Stimulated activated CD4-positive, alpha-beta T cell treated with anti-CD3 and anti-CD28 coated beads, Interleukin-4, amount 100 ng/mL, for 48 hours (primary cell): ENCODE measurements around the gene PM20D1.
A peak's percentile ranks its signal among the peaks of the same experiment; 100 is the strongest.
"Not testable (repeated sequence)": the region's sequence is repeated elsewhere in the genome, so short reads cannot be mapped to it uniquely, and the experiment has no call there.

Experiments
- DNase-seq, 2 donors: peaks; one replicate each; pipeline ENCODE4 v3.0.0-alpha.2; 2020; ENCODE audit warnings: low read depth in 2 of 2

The PM20D1 gene

GRCh38 chr1:205842229-205842628, 7.7 kb downstream of the PM20D1 start:
- no peak for DNase-seq

- no peak for DNase-seq
Observed at GRCh38 chr1:205840146-205840923, 9.6 kb downstream of the PM20D1 start.

- no peak for DNase-seq
Observed at GRCh38 chr1:205837382-205837970, 12.5 kb downstream of the PM20D1 start.

GRCh38 chr1:205834751-205835150, 15.2 kb downstream of the PM20D1 start:
- no peak for DNase-seq

GRCh38 chr1:205832326-205832751, 17.6 kb downstream of the PM20D1 start:
- DNase-seq, result no peak

- no peak for DNase-seq
Observed at GRCh38 chr1:205827623-205828022, 22.3 kb downstream of the PM20D1 start.

- DNase-seq, result no peak
Observed at GRCh38 chr1:205826995-205827394, 22.9 kb downstream of the PM20D1 start.

GRCh38 chr1:205826016-205826806, 23.7 kb downstream of the PM20D1 start:
- DNase-seq, result no peak

- no peak for DNase-seq
Observed at GRCh38 chr1:205824180-205824579, 25.8 kb downstream of the PM20D1 start.

- DNase-seq, result not testable (repeated sequence)
Observed at GRCh38 chr1:205823260-205823659, 26.7 kb downstream of the PM20D1 start.

- DNase-seq, result no peak
Observed at GRCh38 chr1:205822397-205822796, 27.5 kb downstream of the PM20D1 start.

- DNase-seq, result no peak
Observed at GRCh38 chr1:205817988-205818387, 31.9 kb downstream of the PM20D1 start.

GRCh38 chr1:205817364-205817763, 32.6 kb downstream of the PM20D1 start:
- no peak for DNase-seq

GRCh38 chr1:205813755-205814058, 36.2 kb downstream of the PM20D1 start:
- no peak for DNase-seq

GRCh38 chr1:205812878-205813754, 36.8 kb downstream of the PM20D1 start, which contains the start of gene SLC41A1:
Gene SLC41A1, minus strand, starts transcription at chr1:205813198. Its CDS starts 2,757 bp downstream, at chr1:205810441.
- DNase-seq, result peak; percentile 83 to 86

GRCh38 chr1:205812271-205812877, 37.6 kb downstream of the PM20D1 start:
- peak in 1 of 2 donors; percentile 15 for DNase-seq

GRCh38 chr1:205811660-205812059, 38.3 kb downstream of the PM20D1 start:
- no peak for DNase-seq

GRCh38 chr1:205810448-205811157, 39.3 kb downstream of the PM20D1 start:
- no peak for DNase-seq

- DNase-seq, result no peak
Observed at GRCh38 chr1:205809942-205810345, 40.0 kb downstream of the PM20D1 start.

GRCh38 chr1:205809469-205809868, 40.5 kb downstream of the PM20D1 start:
- no peak for DNase-seq
